ENCODE results near the gene PARD3B. TPM values are rescaled to one million over a fixed set of nuclear protein-coding genes. Genes with fewer than 3 reads are reported as not detected.

The PARD3B gene
- total RNA-seq, 1 donor: 53.1 TPM

GRCh38 chr2:205650450-205650849, 1105.2 kb downstream of the PARD3B start:
- H3K4me3 ChIP-seq (ENCODE audit: low read depth, low read length): no peak overlapping the region
- DNase-seq (ENCODE audit: low read depth): peak; percentile 63

GRCh38 chr2:205650931-205651330, 1105.7 kb downstream of the PARD3B start:
- no peak overlapping the region for H3K4me3 ChIP-seq (ENCODE audit: low read depth, low read length)
- no peak for DNase-seq (ENCODE audit: low read depth)
- TF ChIP-seq CTCF (IDR thresholded peaks at IDR 0.05; ENCODE audit: insufficient read depth, low read depth, low read length): no peak

More at GRCh38 chr2:205650450-205650849, 1105.2 kb downstream of the PARD3B start:
- no peak for TF ChIP-seq CTCF (IDR thresholded peaks at IDR 0.05; ENCODE audit: insufficient read depth, low read depth, low read length)

- no peak for DNase-seq (ENCODE audit: low read depth)
- H3K4me3 ChIP-seq (ENCODE audit: low read depth, low read length): no peak overlapping the region
- no peak for TF ChIP-seq CTCF (IDR thresholded peaks at IDR 0.05; ENCODE audit: insufficient read depth, low read depth, low read length)
Observed at GRCh38 chr2:205651719-205652118, 1106.4 kb downstream of the PARD3B start.

- TF ChIP-seq CTCF (IDR thresholded peaks at IDR 0.05; ENCODE audit: insufficient read depth, low read depth, low read length): no peak
- peak; percentile 16 for DNase-seq (ENCODE audit: low read depth)
- H3K4me3 ChIP-seq (ENCODE audit: low read depth, low read length): no peak overlapping the region
Observed at GRCh38 chr2:205654878-205655605, 1109.8 kb downstream of the PARD3B start.

GRCh38 chr2:205655779-205656456, 1110.6 kb downstream of the PARD3B start:
- no peak for TF ChIP-seq CTCF (IDR thresholded peaks at IDR 0.05; ENCODE audit: insufficient read depth, low read depth, low read length)
- no peak for DNase-seq (ENCODE audit: low read depth)
- H3K4me3 ChIP-seq (ENCODE audit: low read depth, low read length): no peak overlapping the region

GRCh38 chr2:205656461-205656860, 1111.2 kb downstream of the PARD3B start:
- TF ChIP-seq CTCF (IDR thresholded peaks at IDR 0.05; ENCODE audit: insufficient read depth, low read depth, low read length): no peak
- no peak for DNase-seq (ENCODE audit: low read depth)
- H3K4me3 ChIP-seq (ENCODE audit: low read depth, low read length): no peak overlapping the region
